ENCODE data around the gene SNRPF.

GRCh38 chr12:95862038-95862437, 3.3 kb downstream of the SNRPF start:
- TF ChIP-seq CTCF (conservative IDR thresholded peaks at IDR 0.05) (no peak), EZH2 (IDR thresholded peaks at IDR 0.05; ENCODE audit: low read depth) (no peak)

All from PC-9 (cell line).